BLaER1 treated with 17β-estradiol and CSF1 and Interleukin-3, amounts not matched to agents 10 nM and 100 nM (cell line): ENCODE results near the gene WNT5B.

Experiments used
- H3K27ac ChIP-seq, 11 experiments: shearing (Covaris generic); formaldehyde crosslinking; 2 replicates each; pipeline ENCODE4 v1.8.1; 2022
- H3K27me3 ChIP-seq, 11 experiments: shearing (Covaris generic); formaldehyde crosslinking; 2 replicates each; pipeline ENCODE4 v1.8.1; 2022
- H3K36me3 ChIP-seq, 11 experiments: shearing (Covaris generic); formaldehyde crosslinking; 2 replicates each; pipeline ENCODE4 v1.8.1; 2022
- H3K4me1 ChIP-seq, 10 experiments: shearing (Covaris generic); formaldehyde crosslinking; 2 replicates each; pipeline ENCODE4 v1.8.1; 2022
- H3K4me2 ChIP-seq, 11 experiments: shearing (Covaris generic); formaldehyde crosslinking; 2 replicates each; pipeline ENCODE4 v1.8.1; 2022
- H3K4me3 ChIP-seq, 10 experiments: shearing (Covaris generic); formaldehyde crosslinking; 2 replicates each; pipeline ENCODE4 v1.8.1; 2022
- H3K9ac ChIP-seq, 11 experiments: shearing (Covaris generic); formaldehyde crosslinking; 2 replicates each; pipeline ENCODE4 v1.8.1; 2022
- H3K9me3 ChIP-seq, 11 experiments: shearing (Covaris generic); formaldehyde crosslinking; replicated peaks in 1 of 11; 2 replicates each; pipeline ENCODE4 v1.8.1; 2022
- H4K20me1 ChIP-seq, 11 experiments: shearing (Covaris generic); formaldehyde crosslinking; 2 replicates each; pipeline ENCODE4 v1.8.1; 2022
- Cebpa-rat ChIP-seq, 11 experiments: shearing (Covaris generic); IDR thresholded peaks; 2 replicates each; pipeline ENCODE4 v1.8.1; 2022

The WNT5B gene

GRCh38 chr12:1614360-1614759 lies 14.7 kb upstream of the WNT5B start:
- Histone ChIP-seq H3K36me3 (no peaks in the 10 kb centered on the region), H3K9ac (no peak overlapping the region), H3K4me1 (peaks cover 11 to 70% (median 22%) of the 10 kb centered on the region in 10 experiments), H4K20me1 (no peaks in the 10 kb centered on the region; a peak in 1 of 22 replicates), H3K4me2 (no peak overlapping the region), H3K27ac (no peak overlapping the region), H3K27me3 (no peaks in the 10 kb centered on the region), H3K9me3 (no peaks in the 10 kb centered on the region), H3K4me3 (no peak overlapping the region)
- no peak for TF ChIP-seq Cebpa-rat (IDR thresholded peaks at IDR 0.05)

- TF ChIP-seq Cebpa-rat (IDR thresholded peaks at IDR 0.05): no peak
- Histone ChIP-seq H3K4me3 (peak overlapping the region in 1 of 10 experiments; percentile 7; a peak in 1 of 20 replicates), H3K36me3 (no peaks in the 10 kb centered on the region), H3K9me3 (no peaks in the 10 kb centered on the region), H3K9ac (peak overlapping the region in 1 of 11 experiments; percentile 16; a peak in 1 of 22 replicates), H3K27me3 (no peaks in the 10 kb centered on the region), H3K27ac (no peak overlapping the region), H3K4me2 (peak overlapping the region; percentile 48 to 94 (median 69)), H3K4me1 (peaks cover 11 to 72% (median 31%) of the 10 kb centered on the region in 10 experiments), H4K20me1 (no peaks in the 10 kb centered on the region; a peak in 1 of 22 replicates)
Measured at GRCh38 chr12:1616233-1617066, 12.6 kb upstream of the WNT5B start.

DNA sequence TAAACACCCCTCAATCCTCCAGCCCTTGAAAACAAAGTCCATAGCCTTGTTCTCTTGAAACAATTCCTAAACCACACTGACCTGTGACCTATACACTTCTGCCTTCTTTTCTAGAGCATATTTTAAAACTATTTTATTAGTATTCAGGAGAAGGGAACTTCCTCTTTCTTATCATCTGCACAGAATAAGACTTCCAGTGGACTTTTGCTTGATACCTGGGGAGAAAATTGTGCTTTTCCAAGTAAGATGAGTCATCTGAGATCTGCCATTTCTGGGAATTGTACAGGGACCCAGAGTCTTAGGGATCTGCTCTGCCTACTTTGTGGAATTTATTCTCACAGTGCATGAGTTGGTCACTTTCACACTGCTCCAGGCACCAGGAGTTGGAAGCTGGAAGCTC lies 10.5 kb upstream of the WNT5B start:
- Histone ChIP-seq H4K20me1 (no peaks in the 10 kb centered on the region; a peak in 1 of 22 replicates), H3K9ac (no peak overlapping the region), H3K4me2 (peak overlapping the region in 5 of 11 experiments; percentile 58 to 86 (median 75); a peak in 10 of 22 replicates), H3K9me3 (no peaks in the 10 kb centered on the region), H3K27me3 (no peaks in the 10 kb centered on the region), H3K27ac (no peak overlapping the region), H3K4me1 (peaks cover 11 to 80% (median 33%) of the 10 kb centered on the region in 10 experiments), H3K4me3 (no peak overlapping the region), H3K36me3 (no peaks in the 10 kb centered on the region)
- no peak for TF ChIP-seq Cebpa-rat (IDR thresholded peaks at IDR 0.05)

- H3K4me1 ChIP-seq: peaks cover 11 to 80% (median 33%) of the 10 kb centered on the region in 10 experiments
- no peak for TF ChIP-seq Cebpa-rat (IDR thresholded peaks at IDR 0.05)
- H3K9ac ChIP-seq: no peak overlapping the region
- peak overlapping the region in 8 of 11 experiments; percentile 12 to 86 (median 66); a peak in 13 of 22 replicates for H3K4me2 ChIP-seq
- H3K9me3 ChIP-seq: no peaks in the 10 kb centered on the region
- no peaks in the 10 kb centered on the region; a peak in 1 of 22 replicates for H4K20me1 ChIP-seq
- no peak overlapping the region; a peak in 1 of 20 replicates for H3K4me3 ChIP-seq
- no peaks in the 10 kb centered on the region for H3K36me3 ChIP-seq
- 0 out of 22 replicates have a peak overlapping the region, but pooled peaks of 1 of the 11 experiments have one; percentile 38 for H3K27ac ChIP-seq
- H3K27me3 ChIP-seq: no peaks in the 10 kb centered on the region
Measured at GRCh38 chr12:1619159-1619558, 9.9 kb upstream of the WNT5B start.

GRCh38 chr12:1619587-1619986 lies 9.4 kb upstream of the WNT5B start:
- no peaks in the 10 kb centered on the region for H3K9me3 ChIP-seq
- H3K4me2 ChIP-seq: peak overlapping the region in 8 of 11 experiments; percentile 12 to 86 (median 66); a peak in 15 of 22 replicates
- H3K27me3 ChIP-seq: no peaks in the 10 kb centered on the region
- H3K27ac ChIP-seq: peak overlapping the region in 1 of 11 experiments; percentile 38; a peak in 1 of 22 replicates
- no peak overlapping the region; a peak in 1 of 20 replicates for H3K4me3 ChIP-seq
- H3K9ac ChIP-seq: no peak overlapping the region
- H3K4me1 ChIP-seq: peaks cover 11 to 77% (median 33%) of the 10 kb centered on the region in 10 experiments
- H4K20me1 ChIP-seq: no peaks in the 10 kb centered on the region; a peak in 1 of 22 replicates
- H3K36me3 ChIP-seq: no peaks in the 10 kb centered on the region
- TF ChIP-seq Cebpa-rat (IDR thresholded peaks at IDR 0.05): no peak

DNA sequence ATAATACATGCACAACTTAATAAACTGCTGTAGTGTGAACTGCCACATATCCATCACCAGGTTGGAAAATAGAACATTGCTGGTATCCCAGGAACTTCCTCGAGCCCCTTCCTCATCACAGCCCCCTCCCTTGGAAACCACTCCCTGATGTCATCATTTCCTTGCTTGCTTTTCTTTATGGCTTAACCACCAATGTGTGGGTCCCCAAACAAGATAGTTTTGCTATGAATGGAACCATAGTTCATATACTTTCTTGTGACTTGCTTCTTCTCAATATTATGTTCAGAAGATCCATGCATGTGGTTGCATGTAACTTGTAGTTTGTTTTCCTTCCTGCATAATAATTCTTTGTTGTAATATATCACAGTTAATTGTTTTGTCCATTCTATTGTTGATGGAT lies 8.9 kb upstream of the WNT5B start:
- no peak overlapping the region for H3K27ac ChIP-seq
- no peak overlapping the region for H3K4me3 ChIP-seq
- H3K9ac ChIP-seq: no peak overlapping the region
- no peaks in the 10 kb centered on the region for H3K27me3 ChIP-seq
- no peak for TF ChIP-seq Cebpa-rat (IDR thresholded peaks at IDR 0.05)
- no peaks in the 10 kb centered on the region; a peak in 1 of 22 replicates for H4K20me1 ChIP-seq
- H3K9me3 ChIP-seq: no peaks in the 10 kb centered on the region
- peak overlapping the region in 7 of 11 experiments; percentile 12 to 86 (median 74); a peak in 11 of 22 replicates for H3K4me2 ChIP-seq
- H3K36me3 ChIP-seq: no peaks in the 10 kb centered on the region
- peaks cover 11 to 72% (median 33%) of the 10 kb centered on the region in 10 experiments for H3K4me1 ChIP-seq

DNA sequence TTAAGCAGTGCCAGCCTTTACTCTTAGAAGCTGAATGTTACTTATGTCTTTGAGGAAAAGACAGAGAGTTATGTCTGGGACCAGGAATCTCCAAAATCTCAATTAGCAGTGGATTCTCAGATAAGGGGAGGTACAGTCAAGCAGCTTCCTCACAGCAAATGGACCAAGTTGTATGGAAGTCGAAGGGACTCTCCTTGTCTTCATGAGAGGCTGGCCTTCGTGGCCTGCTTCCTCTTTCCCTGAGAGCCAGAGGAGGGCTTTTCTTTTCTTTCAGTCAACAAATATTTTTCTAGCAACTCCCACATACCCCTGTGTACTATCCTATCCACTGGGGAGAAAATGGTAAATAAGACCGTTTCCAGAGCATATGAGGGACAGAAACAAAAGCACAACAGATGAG lies 6.6 kb upstream of the WNT5B start:
- TF ChIP-seq Cebpa-rat (IDR thresholded peaks at IDR 0.05): no peak
- Histone ChIP-seq H4K20me1 (no peaks in the 10 kb centered on the region), H3K9ac (no peak overlapping the region), H3K27ac (no peak overlapping the region), H3K4me2 (peak overlapping the region in 5 of 11 experiments; percentile 11 to 75 (median 45); a peak in 7 of 22 replicates), H3K36me3 (no peaks in the 10 kb centered on the region), H3K27me3 (peaks cover 0 to 4% (median under 1%) of the 10 kb centered on the region in 11 experiments; a peak in 6 of 22 replicates), H3K4me1 (peaks cover 0 to 49% (median 20%) of the 10 kb centered on the region in 10 experiments; a peak in 16 of 20 replicates), H3K4me3 (no peak overlapping the region), H3K9me3 (no peaks in the 10 kb centered on the region)

GRCh38 chr12:1629338-1630132 lies 504 bp downstream of the WNT5B start:
- peaks cover 22 to 41% (median 27%) of the 10 kb centered on the region in 10 experiments for H3K4me1 ChIP-seq
- H3K4me2 ChIP-seq: peak overlapping the region; percentile 98 to 100 (median 100)

More at GRCh38 chr12:1629338-1630132, 504 bp downstream of the WNT5B start:
- H3K27ac ChIP-seq: no peak overlapping the region
- H3K9ac ChIP-seq: peak overlapping the region; percentile 19 to 72 (median 61); a peak in 19 of 22 replicates
- H4K20me1 ChIP-seq: peaks cover 0 to 17% (median 10%) of the 10 kb centered on the region in 11 experiments; a peak in 10 of 22 replicates
- peaks cover 52 to 74% (median 70%) of the 10 kb centered on the region in 11 experiments for H3K27me3 ChIP-seq
- no peaks in the 10 kb centered on the region for H3K36me3 ChIP-seq
- H3K9me3 ChIP-seq: no peaks in the 10 kb centered on the region
- no peak for TF ChIP-seq Cebpa-rat (IDR thresholded peaks at IDR 0.05)
- H3K4me3 ChIP-seq: peak overlapping the region; percentile 59 to 74 (median 62)
